KOPT-K1 (cell line): ENCODE data around the gene RNF114.

Experiments
- H3K27ac ChIP-seq: fragments of 200-600 bp; sonication (generic); 2 replicates; pipeline ENCODE4 v1.5.1; 2016; ENCODE audit warnings: antibody characterized with exemption, mild to moderate bottlenecking, low read depth, low read length; ENCODE audit not compliant: poor library complexity, severe bottlenecking
- H3K36me3 ChIP-seq: fragments of 200-600 bp; sonication (generic); 2 replicates; pipeline ENCODE4 v1.5.1; 2017; ENCODE audit warnings: antibody characterized with exemption, mild to moderate bottlenecking, low read length, moderate library complexity; ENCODE audit not compliant: insufficient read depth
- H3K9me3 ChIP-seq: fragments of 200-600 bp; sonication (generic); 2 replicates; pipeline ENCODE4 v1.5.1; 2017; ENCODE audit warnings: antibody characterized with exemption, low read length, mild to moderate bottlenecking; ENCODE audit not compliant: insufficient read depth, poor library complexity, severe bottlenecking

Gene RNF114

GRCh38 chr20:49913399-49914047, 22.7 kb upstream of the RNF114 start:
- Histone ChIP-seq H3K27ac (no peak overlapping the region), H3K9me3 (no peaks in the 10 kb centered on the region), H3K36me3 (peaks cover 23% of the 10 kb centered on the region)

DNA sequence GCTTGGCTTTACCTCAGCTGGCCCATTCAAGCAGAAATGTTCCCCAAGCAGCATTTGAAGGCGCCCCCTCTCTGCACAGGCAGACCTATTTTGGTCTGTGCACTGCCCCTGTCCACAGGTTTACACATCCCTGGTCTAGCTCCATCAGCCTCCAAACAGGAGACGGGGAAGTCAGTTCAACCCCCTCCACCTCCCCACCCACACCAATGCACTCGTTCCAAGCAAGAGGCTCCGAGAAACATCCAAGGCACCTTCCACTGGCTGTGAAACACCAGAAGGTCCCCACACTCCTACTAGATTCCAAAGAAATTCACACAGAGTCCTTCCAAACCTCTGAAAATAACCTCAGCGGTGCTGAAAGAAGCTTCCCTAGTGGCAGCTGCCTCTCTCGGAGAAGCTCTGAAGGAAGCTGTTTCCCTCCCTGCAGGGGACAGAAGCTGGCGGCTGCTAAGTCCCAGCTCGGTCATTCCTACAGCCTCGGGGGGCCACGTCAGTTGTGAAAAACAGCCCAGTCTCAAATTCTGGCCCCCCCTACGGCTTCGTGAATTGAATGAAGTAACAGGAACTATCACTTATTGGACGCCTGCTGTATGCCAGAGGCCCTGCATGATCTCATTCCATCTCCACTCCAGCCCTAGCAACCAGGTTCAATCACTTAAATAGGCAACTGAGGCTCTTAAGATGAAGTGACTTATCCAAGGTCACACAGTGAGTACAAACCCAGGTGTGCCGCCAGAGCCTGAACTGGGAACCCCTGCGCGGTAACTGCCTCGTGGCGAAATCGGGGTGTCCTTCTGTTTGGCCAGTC, 21.7 kb upstream of the RNF114 start:
- Histone ChIP-seq H3K36me3 (peaks cover 13% of the 10 kb centered on the region), H3K27ac (peak overlapping the region; percentile 97), H3K9me3 (no peaks in the 10 kb centered on the region)

- Histone ChIP-seq H3K36me3 (peaks cover 8% of the 10 kb centered on the region; the same call in 1 of the 2 replicates), H3K27ac (peak overlapping the region; percentile 97), H3K9me3 (no peaks in the 10 kb centered on the region)
Observed at GRCh38 chr20:49915118-49915379, 21.1 kb upstream of the RNF114 start.

- 0 out of 2 replicates have a peak, but pooled peaks cover 3% of the 10 kb centered on the region for H3K36me3 ChIP-seq
- no peaks in the 10 kb centered on the region for H3K9me3 ChIP-seq
- peak within 1 kb of the TSS; percentile 97 for H3K27ac ChIP-seq
Observed at GRCh38 chr20:49915380-49916145, 20.6 kb upstream of the RNF114 start, which contains the start of gene SPATA2. Gene SPATA2, minus strand, starts transcription at chr20:49915529. Its CDS starts 7,039 bp downstream, at chr20:49908490.

- peak overlapping the region; percentile 97 for H3K27ac ChIP-seq
Observed at GRCh38 chr20:49916146-49917002, 19.8 kb upstream of the RNF114 start.

GRCh38 chr20:49918446-49918845, 17.8 kb upstream of the RNF114 start:
- Histone ChIP-seq H3K36me3 (no peaks in the 10 kb centered on the region), H3K27ac (no peak overlapping the region), H3K9me3 (no peaks in the 10 kb centered on the region)

More at GRCh38 chr20:49916146-49917002, 19.8 kb upstream of the RNF114 start:
- no peaks in the 10 kb centered on the region for H3K9me3 ChIP-seq
- H3K36me3 ChIP-seq, result no peaks in the 10 kb centered on the region

GRCh38 chr20:49919009-49919408, 17.2 kb upstream of the RNF114 start:
- Histone ChIP-seq H3K27ac (no peak overlapping the region), H3K36me3 (no peaks in the 10 kb centered on the region), H3K9me3 (no peaks in the 10 kb centered on the region)

DNA sequence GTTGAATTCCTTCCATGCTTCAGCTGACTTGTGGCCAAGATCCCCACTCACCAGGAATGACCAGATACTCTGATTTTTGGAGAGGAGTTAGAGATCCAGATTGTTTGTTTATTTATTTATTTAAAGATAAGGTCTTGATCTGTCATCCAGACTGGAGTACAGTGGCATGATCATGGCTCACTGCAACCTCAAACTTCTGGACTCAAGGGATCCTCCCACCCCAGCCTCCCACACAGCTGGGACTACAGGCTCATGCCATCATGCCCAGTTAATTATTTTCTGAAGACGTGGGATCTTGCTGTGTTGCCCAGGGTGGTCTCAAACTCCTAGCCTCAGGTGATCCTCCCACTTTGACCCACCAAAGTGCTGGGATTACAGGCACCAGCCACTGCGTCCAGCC, 16.7 kb upstream of the RNF114 start:
- no peak overlapping the region for H3K27ac ChIP-seq
- H3K36me3 ChIP-seq, result no peaks in the 10 kb centered on the region
- no peaks in the 10 kb centered on the region for H3K9me3 ChIP-seq

DNA sequence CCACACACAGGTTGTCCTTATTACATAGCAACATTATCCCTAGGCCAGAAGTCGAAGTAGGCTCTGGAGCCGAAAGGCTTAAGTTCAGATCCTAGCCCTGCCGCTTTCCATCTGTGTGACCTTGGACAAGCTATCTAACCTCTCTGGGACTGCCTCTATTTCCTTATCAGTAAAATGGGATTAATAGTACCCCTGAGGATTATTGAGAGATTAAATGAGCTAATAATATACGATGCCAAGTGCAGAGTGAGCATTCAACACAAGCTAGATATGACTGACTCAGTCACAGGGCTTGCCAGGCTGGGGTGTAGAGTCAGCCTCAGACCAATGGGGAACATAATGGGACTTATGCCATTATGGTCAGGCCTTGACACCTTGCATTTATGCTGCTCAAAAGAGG, 11.9 kb upstream of the RNF114 start:
- H3K27ac ChIP-seq, result no peak overlapping the region
- H3K9me3 ChIP-seq, result no peaks in the 10 kb centered on the region
- no peaks in the 10 kb centered on the region for H3K36me3 ChIP-seq

GRCh38 chr20:49925901-49926454, 10.2 kb upstream of the RNF114 start:
- no peaks in the 10 kb centered on the region for H3K36me3 ChIP-seq
- H3K9me3 ChIP-seq, result no peaks in the 10 kb centered on the region
- H3K27ac ChIP-seq, result no peak overlapping the region

DNA sequence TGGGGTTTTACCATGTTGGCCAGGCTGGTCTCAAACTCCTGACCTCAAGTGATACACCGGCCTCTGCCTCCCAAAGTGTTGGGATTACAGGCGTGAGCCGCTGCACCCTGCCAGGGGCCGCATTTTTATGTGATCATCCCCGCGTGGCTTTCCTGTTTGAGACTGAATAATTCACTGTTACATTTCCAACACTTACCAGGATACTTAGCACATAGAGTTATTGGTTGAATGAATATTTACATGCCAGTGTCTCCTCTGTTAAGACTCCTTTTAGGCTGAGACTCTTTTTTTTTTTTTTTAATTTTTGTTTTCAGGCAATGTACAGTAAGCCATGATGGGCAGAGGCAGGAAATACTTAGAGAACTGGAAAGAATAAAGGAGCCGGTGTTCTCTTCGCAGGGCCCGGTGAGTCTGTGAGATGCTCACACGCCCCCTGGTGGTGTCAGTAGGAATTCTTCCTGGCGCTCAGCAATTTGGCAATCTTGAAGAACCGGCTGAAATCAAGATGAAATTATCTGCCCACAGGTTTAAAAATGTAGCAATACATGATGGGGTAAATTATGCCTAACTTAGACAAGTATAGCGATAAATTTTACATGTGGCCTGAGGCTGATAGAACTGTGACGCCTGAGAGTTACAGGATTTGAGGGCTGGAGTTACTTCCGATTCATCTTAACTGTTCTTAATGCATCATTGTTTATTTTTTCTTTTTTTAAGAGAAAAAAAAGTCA, 7.6 kb upstream of the RNF114 start:
- Histone ChIP-seq H3K36me3 (no peaks in the 10 kb centered on the region), H3K27ac (no peak overlapping the region), H3K9me3 (no peaks in the 10 kb centered on the region)

DNA sequence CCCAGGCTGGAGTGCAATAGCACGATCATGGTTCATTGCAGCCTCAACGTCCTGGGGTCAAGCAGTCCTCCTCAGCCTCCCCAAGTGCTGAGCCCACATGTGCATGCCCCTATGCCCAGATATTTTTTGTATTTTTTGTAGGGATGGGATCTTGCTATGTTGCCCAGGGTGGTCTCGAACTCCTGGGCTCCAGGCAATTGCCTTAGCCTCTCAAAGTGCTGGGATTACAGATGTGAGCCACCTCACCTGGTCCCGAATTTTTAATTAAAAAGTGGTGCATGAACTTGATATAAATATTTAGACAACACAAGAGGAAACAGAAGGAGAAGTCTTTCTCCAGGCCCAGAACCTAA, 7.1 kb upstream of the RNF114 start:
- Histone ChIP-seq H3K9me3 (no peaks in the 10 kb centered on the region), H3K36me3 (no peaks in the 10 kb centered on the region), H3K27ac (no peak overlapping the region)

- Histone ChIP-seq H3K27ac (no peak overlapping the region), H3K9me3 (no peaks in the 10 kb centered on the region), H3K36me3 (peaks cover 21% of the 10 kb centered on the region)
Observed at GRCh38 chr20:49935746-49936152, 448 bp upstream of the RNF114 start.
